Neural progenitor cell (in vitro differentiated cells): ENCODE measurements around the gene C5AR1.

Experiments
- EZH2phosphoT487 ChIP-seq: fragments of 200-600 bp; sonication (generic); IDR thresholded peaks from 2 replicates; pipeline ENCODE4 v1.6.1; 2017; ENCODE audit warnings: antibody characterized with exemption
- TF ChIP-seq, protein P1 (sequence below): fragments of 200-600 bp; sonication (generic); IDR thresholded peaks from 2 replicates; pipeline ENCODE4 v1.5.1; 2017; ENCODE audit warnings: antibody characterized with exemption, mild to moderate bottlenecking

DNA sequence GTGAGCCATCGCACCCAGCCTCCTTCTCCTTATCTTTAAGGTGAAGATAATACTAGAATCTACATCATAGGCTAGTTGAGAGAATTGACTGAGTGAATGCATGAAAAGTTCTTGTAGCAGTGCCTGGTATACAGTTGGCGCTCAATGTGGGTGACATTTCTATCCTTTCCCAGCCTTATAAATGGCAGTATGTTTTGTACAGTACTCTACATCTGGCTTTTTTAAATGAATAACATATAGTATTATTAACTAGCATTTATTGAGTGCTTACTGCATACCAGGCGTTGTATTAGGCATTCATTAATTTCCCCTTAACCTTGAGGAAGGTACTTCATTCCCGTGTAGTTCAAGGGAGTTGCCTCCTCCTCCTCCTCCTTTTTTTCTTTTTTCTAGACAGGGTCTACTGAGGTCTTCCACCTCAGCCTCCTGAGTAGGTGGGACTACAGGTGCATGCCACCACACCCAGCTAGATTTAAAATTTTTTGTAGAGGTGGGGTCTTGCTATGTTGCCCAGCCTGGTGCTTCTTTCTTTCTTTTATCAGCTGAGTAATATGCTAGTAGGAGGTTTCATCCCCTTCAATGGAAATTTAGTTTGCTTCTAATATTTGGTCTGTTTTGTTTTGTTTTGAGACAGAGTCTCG lies 2.8 kb downstream of the C5AR1 start:
- TF ChIP-seq, protein P1, sequence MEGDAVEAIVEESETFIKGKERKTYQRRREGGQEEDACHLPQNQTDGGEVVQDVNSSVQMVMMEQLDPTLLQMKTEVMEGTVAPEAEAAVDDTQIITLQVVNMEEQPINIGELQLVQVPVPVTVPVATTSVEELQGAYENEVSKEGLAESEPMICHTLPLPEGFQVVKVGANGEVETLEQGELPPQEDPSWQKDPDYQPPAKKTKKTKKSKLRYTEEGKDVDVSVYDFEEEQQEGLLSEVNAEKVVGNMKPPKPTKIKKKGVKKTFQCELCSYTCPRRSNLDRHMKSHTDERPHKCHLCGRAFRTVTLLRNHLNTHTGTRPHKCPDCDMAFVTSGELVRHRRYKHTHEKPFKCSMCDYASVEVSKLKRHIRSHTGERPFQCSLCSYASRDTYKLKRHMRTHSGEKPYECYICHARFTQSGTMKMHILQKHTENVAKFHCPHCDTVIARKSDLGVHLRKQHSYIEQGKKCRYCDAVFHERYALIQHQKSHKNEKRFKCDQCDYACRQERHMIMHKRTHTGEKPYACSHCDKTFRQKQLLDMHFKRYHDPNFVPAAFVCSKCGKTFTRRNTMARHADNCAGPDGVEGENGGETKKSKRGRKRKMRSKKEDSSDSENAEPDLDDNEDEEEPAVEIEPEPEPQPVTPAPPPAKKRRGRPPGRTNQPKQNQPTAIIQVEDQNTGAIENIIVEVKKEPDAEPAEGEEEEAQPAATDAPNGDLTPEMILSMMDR, result no peak
- TF ChIP-seq EZH2phosphoT487, result no peak
